HG02852 (cell line): ENCODE results near the gene POU2AF3.
"Not testable (repeated sequence)": the region's sequence is repeated elsewhere in the genome, so short reads cannot be mapped to it uniquely, and the experiment has no call there.

Experiments
- ATAC-seq: cut with Tn5 transposase; IDR thresholded peaks from one replicate; pipeline ENCODE4 v1.9.1; 2021; ENCODE audit warnings: mild to moderate bottlenecking, moderate library complexity; ENCODE audit not compliant: unreplicated experiment

The POU2AF3 gene

GRCh38 chr11:111299101-111300026, 1.0 kb downstream of the POU2AF3 start:
- peak; percentile 54 for ATAC-seq

DNA sequence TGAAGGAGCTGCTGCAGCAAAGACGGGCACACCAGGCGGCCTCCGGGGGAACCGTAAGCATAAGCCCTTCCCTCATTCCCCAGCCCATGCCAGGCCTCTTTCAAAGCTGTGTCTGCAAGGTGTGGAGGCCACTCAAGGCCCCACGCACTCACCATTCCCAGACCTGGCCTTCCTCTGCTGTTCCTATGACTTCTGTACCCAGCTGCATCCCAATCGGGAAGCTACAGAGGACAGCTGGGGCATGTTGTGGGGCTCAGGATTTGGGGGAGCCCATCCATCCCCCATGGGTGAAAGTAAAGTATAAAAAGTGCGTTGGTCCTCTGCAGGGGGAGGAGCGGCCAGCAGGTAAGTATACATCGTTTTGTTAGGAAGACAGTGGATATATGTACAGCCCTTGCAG, 2.2 kb downstream of the POU2AF3 start:
- no peak for ATAC-seq

- no peak for ATAC-seq
Measured at GRCh38 chr11:111301004-111301841, 2.9 kb downstream of the POU2AF3 start.

GRCh38 chr11:111301842-111302118, 3.4 kb downstream of the POU2AF3 start:
- no peak for ATAC-seq

DNA sequence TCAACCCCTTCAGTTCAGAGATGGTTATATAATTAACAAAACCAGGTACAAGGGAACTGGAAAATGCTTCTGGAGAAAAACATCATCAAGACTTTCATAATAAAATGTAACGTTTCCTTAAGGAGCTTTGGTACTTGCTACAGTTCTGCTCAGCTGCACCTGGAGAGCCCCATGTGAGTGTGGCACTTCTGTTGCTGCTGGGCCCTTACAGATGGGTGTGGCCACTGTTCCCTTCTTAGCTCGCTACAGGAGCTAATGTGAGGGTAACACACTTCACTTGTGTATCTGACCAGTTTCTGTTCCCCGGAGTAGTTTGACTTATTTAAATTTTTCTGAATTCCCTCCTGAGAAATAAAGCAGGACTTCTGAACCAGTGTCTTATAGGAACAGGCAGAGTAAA, 4.0 kb downstream of the POU2AF3 start:
- no peak for ATAC-seq

- ATAC-seq = no peak
Measured at GRCh38 chr11:111303461-111303860, 5.1 kb downstream of the POU2AF3 start.

DNA sequence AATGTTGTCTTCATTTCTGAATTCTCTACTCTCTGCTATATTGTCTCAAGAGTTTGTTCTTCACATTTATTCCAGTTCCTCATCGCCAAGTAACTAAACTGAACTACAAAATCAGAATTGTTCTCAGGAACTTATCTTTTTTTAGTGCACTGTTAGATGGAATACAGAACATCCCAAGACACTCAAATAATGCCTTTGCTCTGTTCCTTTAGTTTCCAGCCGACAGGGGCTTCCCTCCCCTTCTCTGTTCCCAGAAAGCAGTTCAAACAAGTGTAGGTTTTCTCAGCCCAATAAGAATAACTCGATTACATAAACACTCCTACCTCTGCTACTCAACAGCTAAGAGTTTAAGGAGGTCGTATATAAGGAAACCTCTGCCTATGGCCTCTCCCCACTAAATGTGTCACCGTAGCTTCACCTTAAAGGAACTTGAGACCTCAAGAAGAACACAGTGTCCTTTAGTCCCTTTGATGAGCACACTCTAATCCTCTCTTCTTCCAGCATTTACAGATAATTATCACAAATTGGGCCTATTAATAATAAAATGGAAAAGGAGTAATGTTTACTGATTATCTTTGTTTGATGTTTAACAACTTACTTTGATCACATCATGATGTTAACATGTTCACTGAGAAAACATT, 6.9 kb downstream of the POU2AF3 start:
- no peak for ATAC-seq

- ATAC-seq = no peak
Measured at GRCh38 chr11:111305876-111306275, 7.5 kb downstream of the POU2AF3 start.

GRCh38 chr11:111306321-111306720, 8.0 kb downstream of the POU2AF3 start:
- ATAC-seq = no peak

- no peak for ATAC-seq
Measured at GRCh38 chr11:111307472-111308108, 9.2 kb downstream of the POU2AF3 start.

- no peak for ATAC-seq
Measured at GRCh38 chr11:111308140-111308539, 9.8 kb downstream of the POU2AF3 start.

GRCh38 chr11:111309215-111309915, 11.0 kb downstream of the POU2AF3 start:
- no peak for ATAC-seq

DNA sequence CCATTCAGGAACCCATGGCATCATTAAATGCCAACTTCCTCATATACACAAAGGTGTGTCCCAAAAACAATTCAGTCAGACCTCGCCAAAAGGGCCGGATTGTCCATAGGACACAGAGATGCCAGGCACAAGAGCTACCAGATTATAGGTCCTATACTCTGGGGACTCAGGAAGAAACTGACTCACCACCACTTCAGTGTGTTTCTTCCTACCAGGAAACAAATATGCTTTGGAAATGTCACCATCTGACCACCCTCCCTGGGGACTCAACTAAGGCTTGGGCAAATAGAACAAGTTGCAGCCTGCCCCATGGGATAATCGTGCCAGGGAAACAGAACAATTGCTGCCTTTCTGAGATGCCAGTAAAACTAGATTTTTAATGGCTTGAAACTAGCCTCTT, 11.7 kb downstream of the POU2AF3 start:
- ATAC-seq = no peak

- no peak for ATAC-seq
Measured at GRCh38 chr11:111310723-111311122, 12.4 kb downstream of the POU2AF3 start.

DNA sequence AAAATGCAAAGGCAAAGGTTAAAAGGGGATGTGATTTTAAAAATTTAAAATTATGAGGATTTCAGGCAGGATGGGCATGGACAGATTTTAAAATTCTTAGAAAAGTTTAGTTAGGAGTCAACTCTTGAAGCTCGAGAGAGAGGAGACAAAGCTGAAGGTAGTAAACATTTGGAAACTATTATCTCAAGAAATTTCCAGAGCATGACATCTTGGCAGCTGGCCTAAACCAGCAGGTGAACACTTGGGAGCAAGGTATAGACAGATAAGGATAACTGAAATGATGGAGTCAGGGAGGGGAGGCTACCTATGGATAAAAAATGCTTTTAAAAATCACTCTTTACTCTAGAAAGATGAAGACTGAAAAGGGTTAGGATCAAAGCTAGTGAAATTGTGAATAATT, 13.7 kb downstream of the POU2AF3 start:
- no peak for ATAC-seq

- no peak for ATAC-seq
Measured at GRCh38 chr11:111319296-111319695, 20.9 kb downstream of the POU2AF3 start.

DNA sequence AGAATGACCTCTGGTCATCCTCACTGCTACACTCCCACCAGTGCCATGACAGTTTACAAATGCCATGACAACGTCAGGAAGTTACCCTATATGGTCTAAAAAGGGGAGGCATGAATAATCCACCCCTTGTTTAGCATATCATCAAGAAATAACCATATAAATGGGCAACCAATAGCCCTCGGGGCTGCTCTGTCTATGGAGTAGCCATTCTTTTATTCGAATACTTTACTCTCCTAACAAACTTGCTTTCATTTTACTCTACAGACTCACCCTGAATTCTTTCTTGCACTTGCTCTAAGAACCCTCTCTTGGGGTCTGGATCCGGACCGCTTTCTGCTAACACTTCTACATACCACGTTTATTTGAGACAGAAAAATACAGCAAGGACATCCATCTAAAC, 21.9 kb downstream of the POU2AF3 start:
- ATAC-seq = not testable (repeated sequence)

DNA sequence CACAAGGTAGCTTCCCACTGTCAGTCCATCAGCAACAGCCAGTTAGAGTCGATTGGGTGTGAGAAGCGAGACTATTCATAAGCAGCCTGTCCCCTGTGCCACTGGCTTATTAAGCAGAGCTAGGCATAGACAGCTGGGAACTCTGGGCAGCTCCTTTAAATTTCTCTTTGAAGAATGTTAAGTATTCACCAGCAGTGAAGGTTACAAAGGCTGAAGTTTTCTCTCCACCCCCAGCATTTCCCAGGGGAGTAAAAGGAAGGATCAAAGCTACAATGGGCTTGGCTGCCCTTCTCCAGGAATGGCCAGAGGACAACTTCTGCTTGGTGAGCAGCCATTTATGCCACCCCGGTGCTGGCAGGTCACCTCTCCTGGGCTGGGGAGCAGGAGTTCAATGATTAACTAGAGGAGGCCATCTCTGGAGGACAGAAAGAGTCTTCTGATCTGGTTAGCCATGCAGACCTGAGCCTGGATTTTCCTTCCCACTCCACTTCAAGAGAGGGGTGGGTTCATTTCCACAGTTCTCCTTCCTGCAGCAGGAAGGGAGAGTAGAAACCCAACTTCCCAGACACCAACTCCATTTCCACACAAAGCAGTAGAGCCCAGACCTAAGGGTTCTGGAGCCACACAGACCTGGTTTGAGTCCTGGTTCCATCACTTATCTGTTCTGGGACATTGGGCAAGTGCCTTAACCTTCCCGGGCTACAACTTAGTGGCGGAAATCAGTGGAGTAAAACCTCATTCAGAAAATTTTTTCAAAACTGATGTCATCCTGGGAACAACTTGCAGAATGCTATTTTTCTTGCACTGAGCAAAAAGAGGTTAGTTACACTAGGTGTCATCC, 22.6 kb downstream of the POU2AF3 start:
- ATAC-seq = no peak

- no peak for ATAC-seq
Measured at GRCh38 chr11:111322534-111322933, 24.2 kb downstream of the POU2AF3 start.

- no peak for ATAC-seq
Measured at GRCh38 chr11:111324277-111324720, 26.0 kb downstream of the POU2AF3 start.
